ENCODE measurements around the gene ZFP42.
"Not testable (repeated sequence)": the region's sequence is repeated elsewhere in the genome, so short reads cannot be mapped to it uniquely, and the experiment has no call there.

GRCh38 chr4:187997991-187998390, 2.4 kb downstream of the ZFP42 start:
- TF ChIP-seq CTCF (conservative IDR thresholded peaks at IDR 0.05); EZH2 (IDR thresholded peaks at IDR 0.05; ENCODE audit: low read depth): not testable (repeated sequence)

All from PC-9 (cell line).